OCI-LY3 (cell line): Measurements from ENCODE around the gene UPP1.

Experiments
- H2AFZ ChIP-seq: fragments of 200-600, 300-600 bp; shearing (Covaris generic); 2 replicates; pipeline ENCODE4 v1.6.0; 2014; ENCODE audit warnings: antibody characterized with exemption, low read depth, low read length
- H3K27ac ChIP-seq: fragments of 200-600, 300-600 bp; sonication (generic); 2 replicates; pipeline ENCODE4 v1.5.1; 2014; ENCODE audit warnings: mild to moderate bottlenecking, low read length, moderate library complexity, mixed read lengths
- H3K27me3 ChIP-seq: fragments of 200-600, 300-600 bp; sonication (generic); 2 replicates; pipeline ENCODE4 v1.6.1; 2014; ENCODE audit warnings: low read depth, low read length, mixed read lengths
- H3K36me3 ChIP-seq: fragments of 200-600, 300-600 bp; sonication (generic); replicated peaks from 2 replicates; pipeline ENCODE3; 2014; ENCODE audit warnings: low read depth, low read length, mixed read lengths
- H3K4me1 ChIP-seq: fragments of 300-600, 200-600 bp; sonication (generic); 2 replicates; pipeline ENCODE4 v1.6.1; 2014; ENCODE audit warnings: low read length, mixed read lengths
- H3K4me2 ChIP-seq: fragments of 200-600, 300-600 bp; sonication (generic); 2 replicates; pipeline ENCODE4 v1.6.1; 2014; ENCODE audit warnings: low read length, mixed read lengths
- H3K4me3 ChIP-seq: fragments of 300-600, 200-600 bp; sonication (generic); 2 replicates; pipeline ENCODE4 v1.5.1; 2014; ENCODE audit warnings: antibody characterized with exemption, mild to moderate bottlenecking, low read length, moderate library complexity
- H3K79me2 ChIP-seq: fragments of 300-600, 200-600 bp; shearing (Covaris generic); 2 replicates; pipeline ENCODE4 v1.6.1; 2014; ENCODE audit warnings: mild to moderate bottlenecking, low read length, mixed read lengths
- H3K9ac ChIP-seq: fragments of 300-600, 200-600 bp; shearing (Covaris generic); 2 replicates; pipeline ENCODE4 v1.6.0; 2014; ENCODE audit warnings: mild to moderate bottlenecking, low read length, moderate library complexity
- H3K9me3 ChIP-seq: fragments of 200-600, 300-600 bp; shearing (Covaris generic); 2 replicates; pipeline ENCODE4 v1.6.1; 2014; ENCODE audit warnings: low read length, mixed read lengths; ENCODE audit not compliant: insufficient read depth
- H4K20me1 ChIP-seq: fragments of 200-600, 300-600 bp; sonication (generic); 2 replicates; pipeline ENCODE4 v1.6.1; 2016; ENCODE audit warnings: low read length, mixed read lengths; ENCODE audit not compliant: insufficient read depth
- CTCF ChIP-seq: fragments of 200-600, 300-600 bp; sonication (generic); IDR thresholded peaks from 2 replicates; pipeline ENCODE4 v1.5.1; 2014; ENCODE audit warnings: antibody characterized with exemption, low read length, low read depth
- EZH2phosphoT487 ChIP-seq: fragments of 200-600 bp; shearing (Covaris generic); IDR thresholded peaks from 2 replicates; pipeline ENCODE4 v1.6.1; 2018; ENCODE audit warnings: antibody characterized with exemption, mixed run types, low read depth

Gene UPP1

GRCh38 chr7:48089046-48090003, at the start of gene UPP1:
Gene UPP1, plus strand, starts transcription at chr7:48089265. Its CDS starts 5,519 bp downstream, at chr7:48094784.
- Histone ChIP-seq H3K9me3 (no peaks in the 10 kb centered on the region), H3K4me3 (peak within 1 kb of the TSS; percentile 87), H3K27ac (peak within 1 kb of the TSS; percentile 61), H3K4me1 (peaks cover 40% of the 10 kb centered on the region), H4K20me1 (no peaks in the 10 kb centered on the region), H3K79me2 (no peaks in the 10 kb centered on the region), H2AFZ (peak within 1 kb of the TSS; percentile 26), H3K27me3 (peaks cover 28% of the 10 kb centered on the region), H3K4me2 (peak within 1 kb of the TSS; percentile 99), H3K9ac (peak within 1 kb of the TSS; percentile 80), H3K36me3 (no peaks in the 10 kb centered on the region)
- TF ChIP-seq EZH2phosphoT487 (no peak), CTCF (no peak)

GRCh38 chr7:48040944-48041652, 48.0 kb upstream of the UPP1 start:
- no peak overlapping the region for H2AFZ ChIP-seq
- H3K36me3 ChIP-seq = no peaks in the 10 kb centered on the region
- H3K4me2 ChIP-seq = no peak overlapping the region
- no peaks in the 10 kb centered on the region for H4K20me1 ChIP-seq
- H3K4me3 ChIP-seq = no peak overlapping the region
- peaks cover 6% of the 10 kb centered on the region; the same call in 1 of the 2 replicates for H3K27me3 ChIP-seq
- no peak for TF ChIP-seq EZH2phosphoT487
- no peak for TF ChIP-seq CTCF
- no peaks in the 10 kb centered on the region for H3K79me2 ChIP-seq
- no peak overlapping the region for H3K9ac ChIP-seq
- H3K27ac ChIP-seq = no peak overlapping the region
- H3K9me3 ChIP-seq = no peaks in the 10 kb centered on the region
- no peaks in the 10 kb centered on the region for H3K4me1 ChIP-seq

GRCh38 chr7:48041653-48041970, 47.5 kb upstream of the UPP1 start:
- TF ChIP-seq CTCF = no peak
- TF ChIP-seq EZH2phosphoT487 = no peak
- Histone ChIP-seq H3K4me2 (no peak overlapping the region), H3K9me3 (no peaks in the 10 kb centered on the region), H3K4me3 (no peak overlapping the region), H4K20me1 (no peaks in the 10 kb centered on the region), H3K36me3 (no peaks in the 10 kb centered on the region), H3K27me3 (peaks cover 6% of the 10 kb centered on the region; the same call in 1 of the 2 replicates), H3K27ac (no peak overlapping the region), H3K9ac (no peak overlapping the region), H3K4me1 (no peaks in the 10 kb centered on the region), H2AFZ (no peak overlapping the region), H3K79me2 (no peaks in the 10 kb centered on the region)

GRCh38 chr7:48042216-48042615, 46.8 kb upstream of the UPP1 start:
- Histone ChIP-seq H2AFZ (no peak overlapping the region), H4K20me1 (no peaks in the 10 kb centered on the region), H3K9ac (no peak overlapping the region), H3K79me2 (no peaks in the 10 kb centered on the region), H3K4me1 (no peaks in the 10 kb centered on the region), H3K4me2 (no peak overlapping the region), H3K4me3 (no peak overlapping the region), H3K9me3 (no peaks in the 10 kb centered on the region), H3K27me3 (peaks cover 5% of the 10 kb centered on the region; the same call in 1 of the 2 replicates), H3K36me3 (no peaks in the 10 kb centered on the region), H3K27ac (no peak overlapping the region)
- no peak for TF ChIP-seq CTCF
- no peak for TF ChIP-seq EZH2phosphoT487
